GM21825 (cell line): ENCODE results near the gene AGPAT1.

Source experiments
- ATAC-seq: cut with Tn5 transposase; IDR thresholded peaks from one replicate; pipeline ENCODE4 v1.9.1; 2021; ENCODE audit warnings: mild to moderate bottlenecking, moderate library complexity; ENCODE audit not compliant: unreplicated experiment

Gene AGPAT1

DNA sequence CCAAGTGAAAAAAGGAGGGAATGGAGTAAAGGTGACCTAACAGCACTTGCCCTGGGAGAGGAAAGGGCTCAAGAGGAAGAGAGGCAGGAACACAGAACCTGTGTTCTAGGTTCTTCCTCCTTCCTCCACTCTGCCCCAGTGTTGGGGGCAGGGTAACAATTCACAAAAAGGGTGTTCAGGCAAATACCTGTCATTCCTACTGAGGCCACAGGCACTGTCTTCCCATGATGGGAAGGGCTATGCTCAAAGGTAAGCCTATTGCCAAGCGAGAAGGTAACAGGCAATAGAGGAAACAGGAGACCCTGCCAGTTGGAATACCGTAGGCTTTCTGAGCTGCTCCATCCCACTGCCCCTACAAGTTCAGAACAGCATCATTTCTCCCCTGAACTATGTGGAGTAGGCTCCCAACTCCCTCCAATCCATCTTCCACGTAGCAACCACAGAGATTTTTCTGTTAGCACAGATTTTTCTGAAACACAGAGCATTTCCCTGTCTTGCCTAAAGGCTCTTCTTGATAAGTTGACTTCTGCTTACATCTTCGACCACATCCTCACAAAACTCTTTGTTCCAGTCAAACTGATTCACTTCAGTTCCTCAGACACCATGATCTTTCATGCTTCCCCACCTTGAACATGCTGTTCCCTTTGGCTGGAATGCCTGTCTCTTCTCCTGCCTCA lies 2.7 kb downstream of the AGPAT1 start:
- ATAC-seq, result no peak

DNA sequence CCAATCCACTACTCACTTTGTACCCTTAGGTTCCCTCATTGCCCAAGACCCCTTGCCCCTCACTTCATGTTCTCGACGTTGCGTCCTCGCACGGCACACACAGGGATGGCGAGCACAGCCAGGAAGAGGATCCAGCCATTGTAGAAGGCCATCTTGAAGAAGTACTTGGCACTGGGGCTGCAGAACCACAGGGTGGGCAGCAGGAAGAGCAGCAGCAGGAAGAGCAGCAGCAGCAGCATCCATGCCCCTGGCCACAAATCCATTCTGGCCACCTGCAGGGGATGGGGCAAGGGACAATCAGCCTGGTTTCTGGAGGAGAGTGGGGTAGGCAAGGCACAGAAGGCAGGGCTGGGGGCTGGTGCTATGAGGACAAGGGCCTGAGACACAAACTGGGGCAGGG lies 4.7 kb downstream of the AGPAT1 start:
- no peak for ATAC-seq

DNA sequence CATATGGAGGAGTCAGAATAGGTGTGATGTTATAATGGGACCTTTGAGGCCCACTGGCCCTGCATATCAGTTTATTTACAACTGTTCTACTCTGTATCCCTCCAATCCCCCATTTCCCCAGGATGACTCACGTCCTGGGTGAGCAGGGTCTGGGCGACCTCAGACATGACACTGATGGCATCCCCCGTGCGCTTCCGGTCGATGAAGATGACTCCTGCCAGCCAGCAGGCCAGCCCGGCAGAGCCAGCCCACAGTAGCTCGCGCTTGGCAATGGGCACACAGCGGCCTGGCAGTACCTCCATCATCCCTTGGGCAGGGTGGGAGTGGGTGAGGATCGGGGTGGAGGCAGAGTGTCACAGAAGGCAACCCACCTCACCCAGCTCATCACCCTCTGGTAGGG lies 5.6 kb downstream of the AGPAT1 start:
- ATAC-seq, result no peak

DNA sequence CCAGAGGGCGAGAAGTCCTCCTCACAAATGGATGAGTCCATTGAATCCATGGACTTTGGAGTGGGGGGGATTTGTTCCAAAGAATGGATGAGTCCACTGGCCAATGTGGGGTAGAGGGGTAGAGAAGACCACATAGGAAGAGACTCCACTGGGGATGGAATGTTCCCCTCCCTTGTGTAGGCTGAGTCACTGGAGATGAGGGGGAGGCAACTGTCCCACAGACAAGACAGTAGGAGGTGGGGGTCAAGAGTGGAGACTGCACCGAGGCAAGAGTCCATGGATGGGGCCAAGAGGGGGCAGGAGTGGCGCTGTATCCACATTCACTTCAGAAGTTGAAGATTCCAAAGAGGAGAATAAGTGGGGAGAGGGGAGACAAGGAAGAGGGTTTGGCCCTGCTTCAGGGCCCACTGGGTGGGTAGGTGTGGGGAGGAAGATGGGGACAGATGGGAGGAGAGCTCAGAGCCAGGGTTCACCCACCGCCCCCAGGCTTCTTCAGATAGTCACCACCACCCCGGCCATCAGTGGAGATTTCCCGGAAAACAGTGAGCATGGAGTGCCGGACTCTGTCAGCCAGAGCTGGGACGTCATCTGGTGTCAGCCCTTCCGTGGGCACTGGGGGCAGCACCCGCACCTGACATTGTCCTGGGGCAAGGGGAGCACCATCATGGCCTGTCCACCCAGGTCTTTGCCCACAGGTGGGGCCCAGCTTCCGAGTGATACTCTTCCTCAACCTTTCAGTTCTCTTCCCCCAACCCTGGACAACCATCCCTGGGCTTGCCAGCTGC lies 6.9 kb downstream of the AGPAT1 start:
- ATAC-seq, result no peak

DNA sequence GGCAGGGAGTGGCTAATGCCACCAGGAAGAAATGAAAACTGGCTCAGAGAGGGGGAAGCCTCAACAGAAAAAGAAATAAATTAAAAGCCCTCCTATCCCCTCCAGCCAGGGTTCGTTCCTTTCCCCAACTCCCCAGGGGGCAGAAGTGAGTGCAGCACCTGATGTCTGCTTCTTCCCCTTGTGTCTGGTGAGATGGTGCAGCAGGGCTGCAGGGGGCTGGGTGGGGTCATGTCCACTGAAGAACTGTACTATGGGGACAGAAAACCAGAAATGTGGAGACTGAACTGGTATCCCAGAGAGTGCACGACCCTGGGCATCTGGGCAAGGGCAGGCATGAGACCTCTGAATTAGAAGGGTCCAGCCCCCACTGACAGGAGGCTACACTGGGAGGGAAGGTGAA lies 7.5 kb downstream of the AGPAT1 start:
- ATAC-seq, result no peak

DNA sequence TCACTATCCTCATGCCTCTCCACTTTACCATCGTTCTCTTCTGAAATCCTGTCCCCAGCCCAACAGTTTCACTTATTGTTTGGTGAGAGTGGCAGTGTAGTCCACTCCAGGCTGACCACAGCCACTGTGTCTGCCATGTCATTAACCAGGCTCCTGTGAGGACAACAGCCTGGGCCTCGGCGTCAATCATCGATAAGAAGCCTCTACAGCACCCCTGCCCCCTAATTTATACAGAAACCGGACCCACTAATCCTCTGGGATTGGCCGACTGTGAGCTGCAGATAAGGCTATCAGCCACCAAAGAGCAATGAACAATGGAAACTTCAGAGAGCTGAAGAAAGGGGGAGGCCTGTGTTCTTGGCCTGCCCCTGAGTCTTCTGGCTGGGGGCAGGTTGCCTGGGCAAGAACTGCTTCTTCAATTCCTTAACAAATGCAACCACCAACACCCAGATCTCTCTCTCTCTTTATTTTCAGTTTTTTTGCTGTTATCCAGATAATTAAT lies 8.1 kb downstream of the AGPAT1 start:
- no peak for ATAC-seq

DNA sequence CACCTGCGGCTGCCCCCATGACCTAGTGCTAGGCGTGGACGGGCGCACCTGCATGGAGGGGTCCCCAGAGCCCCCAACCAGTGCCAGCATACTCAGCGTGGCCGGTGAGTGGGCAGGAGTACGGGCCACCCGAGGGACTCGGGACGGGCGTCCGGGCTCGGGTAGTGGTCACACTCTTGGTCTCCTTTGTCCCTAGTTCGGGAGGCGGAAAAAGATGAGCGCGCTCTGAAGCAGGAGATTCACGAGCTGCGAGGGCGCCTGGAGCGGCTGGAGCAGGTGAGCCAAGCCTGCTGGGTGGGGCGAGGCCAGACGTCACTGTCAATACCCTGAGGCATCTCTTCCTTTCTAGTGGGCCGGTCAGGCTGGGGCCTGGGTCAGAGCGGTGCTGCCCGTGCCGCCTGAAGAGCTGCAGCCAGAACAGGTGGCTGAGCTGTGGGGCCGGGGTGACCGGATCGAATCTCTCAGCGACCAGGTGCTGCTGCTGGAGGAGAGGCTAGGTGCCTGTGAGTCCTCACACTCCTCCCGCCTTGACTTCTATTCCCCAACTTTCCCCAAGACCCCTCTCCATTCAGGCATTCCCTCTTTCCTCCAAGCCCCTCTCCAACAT lies 8.6 kb downstream of the AGPAT1 start:
- ATAC-seq, result no peak

DNA sequence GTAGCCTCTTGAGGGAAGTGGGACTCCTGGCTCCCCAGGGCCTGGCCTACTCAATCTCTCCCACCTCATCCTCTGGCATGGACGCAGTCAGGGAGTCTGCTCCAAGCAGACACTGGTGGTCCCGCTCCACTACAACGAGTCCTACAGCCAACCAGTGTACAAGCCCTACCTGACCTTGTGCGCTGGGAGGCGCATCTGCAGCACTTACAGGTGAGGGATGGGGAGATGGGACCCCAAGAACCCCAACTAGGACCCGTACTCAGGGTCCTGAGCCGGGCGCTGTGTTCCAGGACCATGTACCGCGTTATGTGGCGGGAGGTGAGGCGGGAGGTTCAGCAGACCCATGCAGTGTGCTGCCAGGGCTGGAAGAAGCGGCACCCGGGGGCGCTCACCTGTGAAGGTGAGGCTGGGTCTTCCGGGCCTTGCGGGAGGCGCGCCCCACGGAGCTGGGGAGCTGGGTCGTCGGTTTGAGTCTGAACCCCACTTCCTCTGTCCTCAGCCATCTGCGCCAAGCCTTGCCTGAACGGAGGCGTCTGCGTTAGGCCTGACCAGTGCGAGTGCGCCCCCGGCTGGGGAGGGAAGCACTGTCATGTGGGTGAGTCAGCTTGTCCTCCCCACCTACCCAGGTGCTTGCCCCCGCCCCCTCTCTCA lies 9.3 kb downstream of the AGPAT1 start:
- no peak for ATAC-seq

DNA sequence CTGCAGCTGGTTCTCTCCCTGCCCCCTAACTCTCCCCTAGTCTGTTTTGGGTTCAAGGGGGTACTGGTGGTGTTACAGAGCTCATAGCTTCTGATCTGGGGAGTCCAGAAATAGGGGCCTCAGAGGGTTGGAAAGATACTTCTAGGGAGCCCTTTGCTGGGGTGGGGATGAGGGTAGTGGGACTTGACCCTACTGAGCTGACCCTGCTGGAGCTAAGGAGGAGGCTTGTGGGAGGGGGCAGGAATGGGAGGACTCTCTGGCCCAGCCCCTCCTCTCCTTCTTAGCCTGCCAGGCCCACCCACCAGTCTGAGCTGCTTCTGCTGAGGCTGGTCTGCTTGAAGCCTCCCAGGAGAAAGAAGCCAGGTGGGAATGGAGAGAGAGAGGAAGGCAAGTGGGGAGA lies 11.6 kb downstream of the AGPAT1 start, which contains the start of gene EGFL8:
TSS of gene EGFL8 (plus strand) at position 301 of the 400 bp plus-strand sequence. CDS start 1,571 bp downstream, outside the sequence.
- no peak for ATAC-seq

DNA sequence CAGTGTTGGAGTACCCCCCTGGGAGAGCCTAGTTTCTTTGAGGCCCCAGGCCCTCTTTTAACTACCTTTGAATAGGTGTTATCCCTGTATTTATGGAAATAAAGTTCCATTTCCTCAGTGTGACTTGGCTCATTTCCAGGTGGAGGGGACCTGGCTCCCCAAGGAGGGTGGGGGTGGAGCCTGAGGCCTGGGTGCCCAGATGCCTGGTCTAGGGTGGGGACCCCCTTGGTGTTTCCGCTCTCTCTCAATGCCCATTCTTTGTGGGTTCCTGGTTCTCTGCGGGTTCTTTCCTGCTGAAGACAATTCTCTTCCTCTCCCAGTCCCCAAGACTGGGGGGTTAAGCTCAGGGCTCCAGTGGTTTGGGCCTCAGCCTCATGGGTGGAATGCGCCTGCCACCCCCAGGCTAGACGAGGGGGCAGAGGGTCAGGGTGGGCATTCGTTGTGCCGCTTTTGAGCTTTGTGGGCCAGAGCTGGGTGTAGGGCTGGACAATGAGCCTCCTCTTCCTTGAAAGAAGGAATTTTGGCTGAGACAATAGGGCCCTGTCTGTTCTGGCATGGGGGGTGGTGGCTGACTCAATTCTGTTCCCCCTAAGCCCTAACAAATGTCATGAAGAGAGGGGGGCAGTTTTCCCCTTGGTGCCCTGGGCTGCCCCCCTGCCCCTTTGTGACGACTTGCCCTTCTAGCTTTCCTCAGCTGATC lies 12.2 kb downstream of the AGPAT1 start:
- ATAC-seq, result no peak

DNA sequence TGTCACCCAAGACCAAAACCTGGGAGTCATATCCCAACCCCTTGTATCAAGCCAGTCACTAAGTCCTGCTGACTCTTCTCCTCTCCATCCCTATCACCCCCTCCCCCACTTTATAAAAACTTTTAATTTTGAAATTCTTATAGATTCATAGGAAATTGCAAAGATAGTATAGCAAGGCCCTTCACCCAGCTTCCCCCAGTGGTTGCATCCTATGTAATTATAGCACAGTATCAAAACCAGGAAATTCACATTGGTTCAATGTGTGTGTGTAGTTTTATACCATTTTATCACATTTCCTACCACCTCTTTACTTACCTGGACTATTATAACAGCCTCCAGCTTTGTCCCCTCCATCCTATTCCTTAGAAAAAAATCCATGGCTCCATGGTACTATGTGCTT lies 17.8 kb downstream of the AGPAT1 start:
- ATAC-seq, result no peak

DNA sequence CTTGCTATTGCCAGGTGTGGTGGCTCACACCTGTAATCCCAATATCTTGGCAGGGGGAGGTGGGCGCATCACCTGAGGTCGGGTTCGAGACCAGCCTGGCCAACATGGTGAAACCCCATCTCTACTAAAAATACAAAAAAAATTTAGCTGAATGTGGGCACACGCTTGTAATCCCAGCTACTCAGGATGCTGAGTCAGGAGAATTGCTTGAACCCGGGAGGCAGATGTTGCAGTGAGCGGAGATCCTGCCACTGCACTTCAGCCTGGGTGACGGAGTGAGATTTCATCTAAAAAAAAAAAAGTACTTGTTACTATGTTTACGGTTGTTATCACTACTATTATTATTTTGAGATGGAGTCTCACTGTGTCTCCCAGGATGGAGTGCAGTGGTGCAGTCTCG lies 19.0 kb downstream of the AGPAT1 start:
- no peak for ATAC-seq

DNA sequence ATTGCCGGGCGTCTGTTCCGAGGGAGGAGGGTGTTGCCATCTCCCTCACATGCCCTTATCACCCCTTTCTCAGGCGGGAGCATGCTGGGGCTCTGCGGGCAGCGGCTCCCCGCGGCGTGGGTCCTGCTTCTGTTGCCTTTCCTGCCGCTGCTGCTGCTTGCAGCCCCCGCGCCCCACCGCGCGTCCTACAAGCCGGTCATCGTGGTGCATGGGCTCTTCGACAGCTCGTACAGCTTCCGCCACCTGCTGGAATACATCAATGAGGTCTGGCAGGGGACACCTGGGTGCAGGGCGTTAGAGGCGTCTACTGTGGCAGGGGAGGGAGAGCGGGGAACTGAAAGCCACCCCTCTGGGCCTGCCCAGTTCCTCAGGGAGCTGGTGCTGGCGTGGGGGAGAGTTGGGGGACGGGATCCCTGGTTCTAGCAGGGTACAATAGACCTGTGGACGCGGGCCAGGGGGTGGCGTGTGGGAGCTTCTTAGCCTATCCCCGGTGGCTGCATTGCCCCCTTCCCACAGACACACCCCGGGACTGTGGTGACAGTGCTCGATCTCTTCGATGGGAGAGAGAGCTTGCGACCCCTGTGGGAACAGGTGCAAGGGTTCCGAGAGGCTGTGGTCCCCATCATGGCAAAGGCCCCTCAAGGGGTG lies 21.2 kb downstream of the AGPAT1 start:
- no peak for ATAC-seq

DNA sequence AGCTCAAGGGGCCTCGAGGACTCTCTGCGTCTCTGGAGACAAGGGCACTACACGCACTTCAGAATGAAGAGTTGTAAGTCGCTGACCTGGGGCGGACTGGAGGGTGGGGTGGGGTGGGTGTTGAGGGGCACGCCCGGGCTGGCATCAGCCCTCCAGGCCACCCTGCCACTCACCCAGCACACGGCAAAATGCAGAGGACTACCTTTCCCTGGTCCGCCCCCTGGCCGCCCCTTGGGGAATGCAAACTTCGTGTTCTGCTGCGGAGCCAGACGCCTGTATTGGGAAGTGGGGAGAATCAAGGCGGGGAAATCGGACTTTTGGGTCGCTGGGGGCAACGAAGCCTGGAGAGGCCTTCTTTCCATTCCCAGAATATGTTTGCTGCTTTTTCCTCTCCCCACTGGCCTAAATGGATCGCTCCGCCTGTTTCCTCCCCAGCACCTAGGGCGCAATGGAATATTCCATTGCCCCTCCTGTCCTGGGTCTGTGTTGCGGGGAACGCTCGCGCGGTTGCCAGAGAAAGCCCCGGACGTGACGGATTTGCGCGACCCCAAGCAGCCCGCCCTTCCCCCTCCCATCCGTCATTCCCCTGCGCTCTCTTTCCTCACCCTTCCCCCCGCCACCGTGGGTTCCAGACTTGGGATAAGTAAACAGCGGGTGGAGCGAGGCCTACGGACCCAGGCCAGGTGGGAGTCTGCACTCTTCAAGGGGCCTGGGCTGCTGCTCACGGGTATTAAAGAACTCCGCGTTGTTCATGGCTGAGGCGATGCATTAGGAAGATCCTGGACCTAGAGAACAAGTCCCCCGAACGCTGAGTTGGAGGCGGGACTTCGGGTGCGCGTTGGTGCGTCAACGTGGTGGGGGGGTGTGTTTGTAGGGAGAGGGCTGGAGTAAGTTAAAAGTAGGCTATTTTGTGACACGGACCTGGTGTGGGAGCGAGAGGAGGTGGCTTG lies 22.0 kb downstream of the AGPAT1 start, which contains the start of gene PPT2:
TSS of gene PPT2 (plus strand) at position 578 of the 950 bp plus-strand sequence. CDS start 454 bp downstream, outside the sequence.
- peak; percentile 45 for ATAC-seq

DNA sequence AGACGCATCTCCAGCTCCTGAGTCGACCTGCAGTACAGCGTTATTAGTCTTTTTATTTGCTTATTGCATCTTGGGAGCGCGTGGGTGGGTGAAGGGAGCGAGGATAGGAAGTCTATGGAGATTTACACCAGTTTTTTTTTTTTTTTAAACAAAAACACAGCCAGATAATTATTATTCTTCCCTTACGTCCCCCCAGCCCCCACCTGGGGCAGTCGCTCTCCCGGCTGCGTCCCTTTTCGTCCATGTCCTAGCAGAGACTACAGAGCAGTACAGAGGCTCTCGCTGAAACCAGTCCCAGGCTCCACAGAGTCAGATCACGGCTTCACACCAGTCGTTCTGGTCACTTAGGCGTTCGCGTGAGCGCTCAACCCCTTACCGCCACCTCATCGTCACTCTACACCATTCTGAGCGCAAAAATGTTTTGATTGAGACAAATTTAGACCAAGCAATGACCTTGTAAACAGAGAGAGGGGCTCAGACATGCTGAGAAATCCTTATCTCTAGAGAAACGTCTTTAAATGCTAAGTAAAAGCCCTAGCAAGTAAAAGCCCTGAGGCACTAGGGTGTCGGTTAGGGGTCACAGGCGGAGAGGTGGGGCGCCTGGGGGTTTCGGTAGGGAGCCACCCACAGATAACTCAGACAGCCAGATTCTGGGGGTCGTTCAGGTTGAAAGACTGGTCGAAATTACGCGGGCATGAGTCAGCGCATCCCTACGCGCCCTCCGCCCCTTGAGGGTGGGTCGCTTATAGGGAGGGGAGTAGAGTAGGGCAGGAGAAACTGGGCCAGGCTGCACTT lies 22.9 kb downstream of the AGPAT1 start:
- ATAC-seq, result no peak

DNA sequence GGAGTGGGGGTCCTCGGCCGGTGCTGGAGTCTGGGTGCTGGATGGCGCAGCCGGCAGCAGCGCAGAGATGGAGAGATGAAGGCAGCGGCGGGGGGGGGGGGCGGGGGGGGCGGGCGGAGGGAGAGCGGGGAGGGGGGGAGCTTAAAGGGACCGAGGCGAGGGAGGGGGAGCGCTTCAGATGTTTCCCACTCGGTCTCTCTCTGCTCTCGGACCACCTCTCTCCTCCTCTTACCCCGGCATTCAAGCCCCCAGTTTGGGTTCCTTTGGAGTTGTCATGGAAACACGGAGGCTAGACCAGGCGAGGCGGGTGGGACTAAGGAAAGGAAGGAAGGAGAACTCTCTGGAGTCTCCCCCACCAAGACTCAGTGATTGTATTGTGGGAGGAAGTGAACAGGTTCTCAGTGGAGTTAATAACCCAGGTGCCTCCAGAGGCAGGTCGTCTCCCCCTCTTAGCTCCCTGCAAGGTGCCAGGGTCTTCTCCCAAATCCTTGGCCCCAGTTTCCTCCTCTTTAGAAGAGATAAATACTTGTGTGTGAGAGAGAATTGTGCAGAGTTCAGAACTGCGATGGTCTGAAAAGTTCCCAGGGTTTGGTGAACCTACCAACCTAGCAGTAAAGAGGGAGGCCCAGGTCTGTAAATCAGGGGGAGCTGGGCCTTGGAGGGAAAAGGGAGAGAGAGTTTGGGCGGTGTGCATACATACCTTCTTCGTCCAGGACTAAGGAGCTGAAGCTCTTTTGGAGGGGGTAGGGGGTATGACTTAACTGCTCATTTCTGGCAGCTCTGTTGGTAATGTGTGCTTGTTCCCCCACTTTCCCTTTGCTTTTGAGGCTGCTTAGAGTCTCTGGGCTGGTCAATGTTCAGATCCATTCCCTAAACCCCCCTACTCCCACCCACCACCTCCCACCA lies 23.8 kb downstream of the AGPAT1 start, which contains the start of gene PRRT1:
TSS of gene PRRT1 (minus strand) at position 77 of the 906 bp plus-strand sequence. CDS start 112 bp downstream, outside the sequence.
- ATAC-seq, result no peak
